WTC11 (cell line): ENCODE results near the gene PSG6.
"Not testable (repeated sequence)": the region's sequence is repeated elsewhere in the genome, so short reads cannot be mapped to it uniquely, and the experiment has no call there.

Experiments
- AR ChIP-seq: fragments of 250-450 bp; sonication (Bioruptor Pico); IDR thresholded peaks from 2 replicates; pipeline ENCODE4 v1.9.0; 2021; ENCODE audit warnings: mild to moderate bottlenecking
- CBFB ChIP-seq: sonication (generic); formaldehyde crosslinking; IDR thresholded peaks from 2 replicates; pipeline ENCODE4 v1.8.1; 2022; ENCODE audit warnings: mild to moderate bottlenecking, low read depth, missing genetic modification reagents
- CTCF ChIP-seq: fragments of 200-600 bp; IDR thresholded peaks from 2 replicates; pipeline ENCODE4 v1.8.0; 2022; ENCODE audit warnings: antibody characterized with exemption
- JUN ChIP-seq: sonication (generic); formaldehyde crosslinking; IDR thresholded peaks from 2 replicates; pipeline ENCODE4 v1.8.0; 2023; ENCODE audit warnings: mild to moderate bottlenecking, missing genetic modification reagents
- MAX ChIP-seq: sonication (generic); formaldehyde crosslinking; IDR thresholded peaks from 2 replicates; pipeline ENCODE4 v1.8.0; 2022; ENCODE audit warnings: mild to moderate bottlenecking, missing genetic modification reagents
- TP53 ChIP-seq: sonication (generic); formaldehyde crosslinking; IDR thresholded peaks from 2 replicates; pipeline ENCODE4 v1.8.1; 2023; ENCODE audit warnings: mild to moderate bottlenecking, missing genetic modification reagents

GRCh38 chr19:42916931-42917330, 763 bp downstream of the PSG6 start:
- TF ChIP-seq MAX (CRISPR knock-in tag); JUN (CRISPR knock-in tag); TP53 (CRISPR knock-in tag); CTCF; CBFB; AR: not testable (repeated sequence)
